K562 (cell line): ENCODE results near the gene MRPL11. TPM values are rescaled to one million over a fixed set of nuclear protein-coding genes. Genes with fewer than 3 reads are reported as not detected.

Source experiments
- BRD9 ChIP-seq: fragments of 450-650 bp; IDR thresholded peaks from 2 replicates; pipeline ENCODE4 v1.6.1; 2018; ENCODE audit warnings: low read depth; ENCODE audit not compliant: partially characterized antibody
- E2F4 ChIP-seq: sonication (generic); formaldehyde crosslinking; IDR thresholded peaks from 2 replicates; pipeline ENCODE4 v1.8.0; 2022; ENCODE audit warnings: mild to moderate bottlenecking, low read depth, missing genetic modification reagents
- GMEB1 ChIP-seq: fragments of 250-450 bp; sonication (Bioruptor Pico); IDR thresholded peaks from 2 replicates; pipeline ENCODE4 v1.4.0; 2020; ENCODE audit warnings: mild to moderate bottlenecking
- GTF2E2 ChIP-seq: fragments of 200-800 bp; sonication (Bioruptor generic); IDR thresholded peaks from 2 replicates; pipeline ENCODE4 v1.6.1; 2016; ENCODE audit warnings: missing genetic modification characterization, missing compliant biosample characterization
- HLTF ChIP-seq: fragments of 450-650 bp; IDR thresholded peaks from 2 replicates; pipeline ENCODE4 v1.6.1; 2016
- KLF6 ChIP-seq: fragments of 250-450 bp; sonication (Bioruptor Pico); IDR thresholded peaks from 2 replicates; pipeline ENCODE4 v1.4.0; 2020; ENCODE audit warnings: mild to moderate bottlenecking, moderate library complexity, borderline replicate concordance
- NFE2 ChIP-seq: IDR thresholded peaks from 2 replicates; pipeline ENCODE4 v1.6.1; 2014; ENCODE audit warnings: antibody characterized with exemption, low read depth
- PHF20 ChIP-seq: fragments of 450-650 bp; IDR thresholded peaks from 2 replicates; pipeline ENCODE4 v1.6.1; 2018; ENCODE audit not compliant: partially characterized antibody
- PKNOX1 ChIP-seq: fragments of 450-650 bp; IDR thresholded peaks from 2 replicates; pipeline ENCODE4 v1.6.1; 2016
- TCFL5 ChIP-seq: fragments of 250-450 bp; sonication (Bioruptor Pico); conservative IDR thresholded peaks from 2 replicates; pipeline ENCODE4 v1.6.1; 2021; ENCODE audit warnings: mild to moderate bottlenecking, moderate library complexity, matching md5 sums
- TEAD4 ChIP-seq, 2 experiments: sonication (generic) in 1 of 2; formaldehyde crosslinking in 1 of 2; IDR thresholded peaks; 2 replicates each; pipeline versions ENCODE4 v1.6.1 to v1.8.0; 2012 to 2022; ENCODE audit warnings: borderline replicate concordance in 1 of 2, inconsistent platforms in 1 of 2, low read length in 1 of 2, mild to moderate bottlenecking in 1 of 2, missing genetic modification reagents in 1 of 2
- TRIM24 ChIP-seq, 2 experiments: fragments of 450-650 bp; IDR thresholded peaks; 2 replicates each; pipeline ENCODE4 v1.6.1; 2016
- TSHZ1 ChIP-seq: fragments of 250-450 bp; sonication (Bioruptor Pico); IDR thresholded peaks from 2 replicates; pipeline ENCODE4 v1.4.0; 2020; ENCODE audit warnings: mild to moderate bottlenecking, moderate library complexity
- ZKSCAN3 ChIP-seq: fragments of 250-450 bp; sonication (Bioruptor Pico); IDR thresholded peaks from 2 replicates; pipeline ENCODE4 v1.4.0; 2020
- ZNF12 ChIP-seq: sonication (generic); formaldehyde crosslinking; IDR thresholded peaks from 2 replicates; pipeline ENCODE4 v1.4.0; 2020; ENCODE audit warnings: mild to moderate bottlenecking, missing genetic modification reagents
- ZNF695 ChIP-seq: fragments of 450-650 bp; formaldehyde crosslinking; IDR thresholded peaks from 2 replicates; pipeline ENCODE4 v1.4.0; 2020; ENCODE audit warnings: mild to moderate bottlenecking, moderate library complexity
- ZNF780A ChIP-seq: fragments of 250-450 bp; sonication (Bioruptor Pico); IDR thresholded peaks from 2 replicates; pipeline ENCODE4 v1.5.0; 2021; ENCODE audit warnings: mild to moderate bottlenecking
- polyA plus RNA-seq, 8 experiments: library from polyadenylated mRNA; depleted of rRNA in 4 of 8; stranded (reverse) in 5 of 8; unstranded in 3 of 8; fragments of >200 nt; fragmentation: Nextera tagmentation in 2 of 8; fragmentation: Illumina TruSeq in 1 of 8; extraction: Ambion mirVana in 2 of 8; extraction: Trizol in 1 of 8; gene quantifications; 2 replicates each; pipeline versions ENCODE4 v1.2.1 to v1.2.3, GENCODE V29; 2011 to 2014; ENCODE audit warnings: inconsistent platforms in 1 of 8, missing spikeins in 1 of 8
- total RNA-seq, 7 experiments: library from RNA; depleted of rRNA in 6 of 7; stranded (reverse); fragments of >200 nt in 6 of 7; fragmentation: Illumina TruSeq in 2 of 7; extraction: Trizol in 2 of 7; gene quantifications; 2 replicates each; pipeline versions ENCODE4 v1.2.1 to v1.2.3, GENCODE V29; 2011 to 2021; ENCODE audit warnings: low replicate concordance in 1 of 7
- TF ChIP-seq, protein P1 (sequence below): conservative IDR thresholded peaks from 2 replicates; pipeline ENCODE4 v1.6.1; 2011; ENCODE audit warnings: low read depth, mild to moderate bottlenecking, low read length; ENCODE audit not compliant: control insufficient read depth

Gene MRPL11
- total and polyA plus RNA-seq, 9 of the 15 experiments (the other 6 are each of a cell fraction or from before 2014, with no cell fraction given), result 33.0 to 173 (median 91.9) TPM

GRCh38 chr11:66421492-66422205 lies 17.0 kb downstream of the MRPL11 start (continued):
- TF ChIP-seq ZNF695 (CRISPR knock-in tag), result no peak
- TF ChIP-seq TRIM24 (IDR thresholded peaks at IDR 0.05), result peak in 1 of 2 experiments; percentile 85; a peak in 2 of 4 replicates
- peak; percentile 99 for TF ChIP-seq KLF6
- TF ChIP-seq HLTF, result no peak
- no peak for TF ChIP-seq BRD9
- peak; percentile 99 for TF ChIP-seq ZNF12 (CRISPR knock-in tag)
- TF ChIP-seq NFE2, result no peak; the same call in 1 of the 2 replicates
- TF ChIP-seq TCFL5 (CRISPR knock-in tag), result peak; percentile 84
- TF ChIP-seq ZKSCAN3 (CRISPR knock-in tag), result 0 out of 2 replicates have a peak, but pooled peaks have one; percentile 38
- TF ChIP-seq GTF2E2 (tag), result peak; percentile 73; the same call in 1 of the 2 replicates
- no peak for TF ChIP-seq PHF20
- TF ChIP-seq, protein P1, sequence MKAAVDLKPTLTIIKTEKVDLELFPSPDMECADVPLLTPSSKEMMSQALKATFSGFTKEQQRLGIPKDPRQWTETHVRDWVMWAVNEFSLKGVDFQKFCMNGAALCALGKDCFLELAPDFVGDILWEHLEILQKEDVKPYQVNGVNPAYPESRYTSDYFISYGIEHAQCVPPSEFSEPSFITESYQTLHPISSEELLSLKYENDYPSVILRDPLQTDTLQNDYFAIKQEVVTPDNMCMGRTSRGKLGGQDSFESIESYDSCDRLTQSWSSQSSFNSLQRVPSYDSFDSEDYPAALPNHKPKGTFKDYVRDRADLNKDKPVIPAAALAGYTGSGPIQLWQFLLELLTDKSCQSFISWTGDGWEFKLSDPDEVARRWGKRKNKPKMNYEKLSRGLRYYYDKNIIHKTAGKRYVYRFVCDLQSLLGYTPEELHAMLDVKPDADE, result peak; percentile 100
- TF ChIP-seq PKNOX1, result no peak
- peak; percentile 91 for TF ChIP-seq TSHZ1 (CRISPR knock-in tag)
- TF ChIP-seq TEAD4 (IDR thresholded peaks at IDR 0.05; ENCODE audit: low read length), result peak; percentile 58
- TF ChIP-seq TEAD4 (CRISPR knock-in tag; IDR thresholded peaks at IDR 0.05; ENCODE audit: borderline replicate concordance), result peak; percentile 100
- peak; percentile 82 for TF ChIP-seq GMEB1 (CRISPR knock-in tag)
- no peak for TF ChIP-seq ZNF780A (CRISPR knock-in tag)
- TF ChIP-seq E2F4 (CRISPR knock-in tag), result peak; percentile 99
